Activated T-cell treated with anti-CD3 and anti-CD28 coated beads, Interleukin-2, amount 50 U/mL, for 72 hours (primary cell): ENCODE results near the gene KHK. TPM values are rescaled to one million over a fixed set of nuclear protein-coding genes. Genes with fewer than 3 reads are reported as not detected.

Experiments used
- ATAC-seq, 2 donors: fragments of 150-1000 bp; cut with Tn5 transposase; replicated peaks in 1 of 2; 2 replicates each; pipeline ENCODE4 v1.10.0; 2021; ENCODE audit warnings: moderate library complexity in 2 of 2, mild to moderate bottlenecking in 1 of 2
- DNase-seq, 2 donors: peaks; one replicate each; pipeline ENCODE4 v3.0.0; 2021 to 2022; ENCODE audit warnings: mixed read lengths in 1 of 2
- H3K27ac Mint-ChIP-seq: one replicate; pipeline ENCODE4 v1.8.0; 2022; ENCODE audit warnings: mild to moderate bottlenecking, moderate library complexity, mixed read lengths
- H3K27me3 Mint-ChIP-seq: one replicate; pipeline ENCODE4 v1.8.0; 2022; ENCODE audit warnings: low read depth, mixed read lengths
- H3K36me3 Mint-ChIP-seq, 2 donors: one replicate each; pipeline ENCODE4 v1.8.0; 2022; ENCODE audit warnings: mixed read lengths in 2 of 2, mild to moderate bottlenecking in 1 of 2; ENCODE audit not compliant: insufficient read depth in 2 of 2
- H3K4me1 Mint-ChIP-seq: one replicate; pipeline ENCODE4 v1.8.0; 2022; ENCODE audit warnings: low read depth, mixed read lengths
- H3K4me3 Mint-ChIP-seq, 2 donors: one replicate each; pipeline ENCODE4 v1.8.0; 2022; ENCODE audit warnings: mild to moderate bottlenecking in 2 of 2, mixed read lengths in 2 of 2, moderate library complexity in 2 of 2
- H3K9me3 Mint-ChIP-seq, 2 donors: one replicate each; pipeline ENCODE4 v1.8.0; 2022; ENCODE audit warnings: mixed read lengths in 2 of 2
- total RNA-seq, 2 donors: library from RNA; stranded (reverse); gene quantifications; one replicate each; pipeline ENCODE4 v1.2.3, GENCODE V29; 2022

KHK gene
- total RNA-seq, 2 donors from 2014 or later = 11.9 to 12.9 TPM

DNA sequence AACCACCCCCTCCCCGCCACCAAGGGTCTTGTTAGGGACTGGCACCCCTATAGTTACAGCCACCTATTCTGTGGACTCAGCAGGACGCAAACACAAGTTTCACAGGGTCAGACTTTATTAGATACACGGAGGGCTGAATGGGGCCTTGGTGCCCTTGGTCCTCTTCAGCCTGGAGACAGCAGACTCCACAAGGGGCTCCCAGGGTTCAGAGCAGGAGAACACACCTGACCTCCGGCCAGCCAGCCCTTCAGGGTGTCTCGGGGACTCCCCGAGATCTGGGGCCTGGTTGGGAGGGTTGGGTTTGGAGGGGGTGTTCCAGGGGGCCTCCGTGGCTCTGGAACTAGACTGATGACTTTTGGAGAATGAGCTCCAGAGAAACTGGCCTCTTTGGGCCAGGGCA lies 50.2 kb downstream of the KHK start:
- peaks cover 20% of the 10 kb centered on the region for H3K4me1 Mint-ChIP-seq
- no peak overlapping the region for H3K4me3 Mint-ChIP-seq
- ATAC-seq = no peak
- no peaks in the 10 kb centered on the region for H3K9me3 Mint-ChIP-seq
- no peak for DNase-seq
- peaks cover 2 to 5% of the 10 kb centered on the region in 2 donors for H3K36me3 Mint-ChIP-seq
- H3K27me3 Mint-ChIP-seq = no peaks in the 10 kb centered on the region
- no peak overlapping the region for H3K27ac Mint-ChIP-seq

DNA sequence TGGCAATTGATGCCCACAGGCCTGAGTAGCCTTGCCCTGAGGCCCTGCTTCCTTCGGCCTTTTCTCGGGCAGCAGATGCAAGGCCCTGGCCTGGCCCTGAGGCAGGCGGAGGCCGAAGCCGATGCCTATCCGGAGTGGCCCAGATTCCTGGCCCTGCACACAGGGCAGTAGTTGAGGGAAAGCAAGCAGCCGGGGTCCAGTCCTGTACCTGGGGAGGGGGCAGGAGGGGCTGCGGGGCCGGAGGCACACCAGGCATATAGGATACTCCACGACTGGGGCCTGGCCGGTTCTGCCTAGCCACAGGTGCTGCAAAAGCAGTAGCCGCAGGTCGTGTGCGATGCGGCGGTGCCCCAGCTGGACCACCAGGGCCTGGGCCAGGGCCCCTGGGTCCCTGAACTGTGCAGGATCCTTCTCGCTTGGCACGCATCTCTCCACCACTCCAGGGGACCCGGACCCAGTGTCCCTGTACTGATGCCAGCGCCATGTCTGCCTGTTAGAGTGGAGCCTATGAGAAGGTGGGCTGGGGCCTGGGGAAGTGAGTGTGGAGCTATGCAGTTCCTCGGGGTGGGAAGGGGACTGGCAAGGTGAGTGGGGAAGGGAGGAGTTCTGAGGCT lies 50.9 kb downstream of the KHK start:
- Mint-ChIP-seq H3K4me3 (no peak overlapping the region), H3K4me1 (peaks cover 20% of the 10 kb centered on the region), H3K27ac (no peak overlapping the region), H3K27me3 (no peaks in the 10 kb centered on the region), H3K36me3 (peaks cover 2 to 4% of the 10 kb centered on the region in 2 donors), H3K9me3 (no peaks in the 10 kb centered on the region)
- no peak for ATAC-seq
- no peak for DNase-seq

DNA sequence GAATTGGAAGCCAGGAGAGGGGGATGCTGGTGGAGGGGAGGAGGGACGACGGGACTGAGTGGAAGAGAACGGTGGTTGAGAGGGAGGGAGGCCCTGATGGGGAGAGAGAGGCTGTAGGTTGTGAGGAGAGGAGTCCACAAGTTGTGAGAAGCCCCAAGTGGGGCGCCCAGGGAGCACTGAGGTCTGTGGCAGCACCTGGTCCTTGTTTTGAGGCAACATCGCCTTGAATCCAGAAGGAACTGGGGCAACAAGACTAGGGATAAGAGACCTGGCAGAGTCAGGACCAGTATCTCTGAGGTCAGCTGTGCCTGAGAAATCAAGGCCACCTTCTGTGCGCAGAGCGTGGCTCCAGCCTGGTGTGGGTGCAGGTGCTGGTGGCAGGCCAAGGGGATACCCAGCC lies 51.5 kb downstream of the KHK start:
- Mint-ChIP-seq H3K4me3 (no peak overlapping the region), H3K4me1 (peaks cover 14% of the 10 kb centered on the region)

DNA sequence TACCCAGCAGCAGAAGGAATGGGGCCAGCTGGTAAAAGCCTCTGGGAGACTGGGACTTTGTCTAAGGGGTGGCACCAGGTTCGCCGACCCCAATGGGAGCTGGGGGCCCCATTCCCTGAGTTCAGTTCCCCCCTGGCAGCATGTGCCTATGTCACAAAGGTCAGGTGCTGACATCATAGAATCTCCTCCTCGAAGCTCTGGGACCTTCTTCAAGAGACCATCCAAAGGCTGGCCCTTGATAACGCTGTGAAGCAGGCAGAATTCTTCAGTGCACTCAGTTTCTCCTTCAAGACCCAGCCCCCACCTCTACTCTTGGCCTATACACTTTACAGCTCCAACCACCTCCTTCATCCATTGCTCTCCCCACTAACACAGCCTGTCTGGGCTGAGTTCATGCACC lies 52.7 kb downstream of the KHK start, which contains the start of gene PRR30:
TSS of gene PRR30 (minus strand) at position 101 of the 400 bp plus-strand sequence. CDS start 1,081 bp downstream, outside the sequence.
- H3K4me3 Mint-ChIP-seq = no peak within 1 kb of the TSS
- H3K27ac Mint-ChIP-seq = no peak within 1 kb of the TSS
- peaks cover 8% of the 10 kb centered on the region for H3K4me1 Mint-ChIP-seq
- peaks cover 0 to 6% of the 10 kb centered on the region in 2 donors for H3K9me3 Mint-ChIP-seq
- H3K27me3 Mint-ChIP-seq = peaks cover 13% of the 10 kb centered on the region
- no peak for ATAC-seq
- no peak for DNase-seq
- peaks cover 0 to 2% of the 10 kb centered on the region in 2 donors for H3K36me3 Mint-ChIP-seq

More for the DNA sequence above, 51.5 kb downstream of the KHK start:
- H3K27me3 Mint-ChIP-seq = peaks cover 3% of the 10 kb centered on the region
- peaks cover 0 to 1% of the 10 kb centered on the region in 2 donors for H3K9me3 Mint-ChIP-seq
- no peak overlapping the region for H3K27ac Mint-ChIP-seq
- ATAC-seq (no peak), DNase-seq (no peak)
- peaks cover 2% of the 10 kb centered on the region in 2 donors for H3K36me3 Mint-ChIP-seq

DNA sequence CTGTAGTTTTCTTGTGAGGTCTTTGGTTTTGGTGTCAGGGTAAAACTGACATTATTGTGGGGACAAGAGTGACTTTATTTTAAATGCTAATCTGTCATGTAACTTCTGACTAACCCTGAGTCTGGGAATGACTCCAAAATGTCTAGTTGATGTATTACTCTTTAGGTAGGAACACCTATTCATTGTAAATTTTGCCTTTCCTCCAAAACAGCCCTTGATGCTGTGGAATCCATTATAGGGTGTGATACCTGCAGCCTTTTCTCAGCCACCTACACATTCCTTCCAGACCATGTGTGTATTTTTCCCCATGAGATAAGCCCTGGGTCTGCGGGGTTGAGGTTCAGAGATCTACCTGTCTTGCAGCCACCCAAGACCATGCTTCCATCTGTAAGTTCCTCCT lies 56.7 kb downstream of the KHK start:
- Mint-ChIP-seq H3K9me3 (peaks cover 0 to 6% of the 10 kb centered on the region in 2 donors), H3K36me3 (no peaks in the 10 kb centered on the region), H3K27me3 (peaks cover 20% of the 10 kb centered on the region), H3K4me1 (no peaks in the 10 kb centered on the region), H3K27ac (no peak overlapping the region), H3K4me3 (no peak overlapping the region)
- DNase-seq = no peak
- ATAC-seq = no peak

DNA sequence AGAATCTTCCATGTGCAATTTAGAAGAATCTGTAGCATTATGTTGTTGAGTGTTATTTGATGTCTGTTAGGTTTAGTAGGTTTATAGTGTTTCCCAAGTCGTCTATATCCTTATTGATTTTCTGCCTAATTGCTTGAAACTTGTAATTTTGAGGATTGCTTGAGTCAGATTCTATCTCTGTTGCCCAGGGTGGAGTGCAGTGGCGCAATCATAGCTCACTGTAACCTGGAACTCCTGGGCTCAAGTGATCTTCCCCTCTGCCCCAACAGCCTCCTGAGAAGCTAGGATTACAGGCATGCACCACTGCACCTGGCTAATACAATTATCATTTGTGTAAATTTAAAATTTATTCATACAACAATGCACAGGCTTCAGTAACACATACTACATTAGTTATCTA lies 59.1 kb downstream of the KHK start:
- no peaks in the 10 kb centered on the region for H3K36me3 Mint-ChIP-seq
- DNase-seq = no peak
- H3K4me3 Mint-ChIP-seq = no peak overlapping the region
- no peaks in the 10 kb centered on the region for H3K4me1 Mint-ChIP-seq
- H3K27me3 Mint-ChIP-seq = peaks cover 23% of the 10 kb centered on the region
- no peak for ATAC-seq
- peaks cover 0 to 6% of the 10 kb centered on the region in 2 donors for H3K9me3 Mint-ChIP-seq
- H3K27ac Mint-ChIP-seq = no peak overlapping the region

DNA sequence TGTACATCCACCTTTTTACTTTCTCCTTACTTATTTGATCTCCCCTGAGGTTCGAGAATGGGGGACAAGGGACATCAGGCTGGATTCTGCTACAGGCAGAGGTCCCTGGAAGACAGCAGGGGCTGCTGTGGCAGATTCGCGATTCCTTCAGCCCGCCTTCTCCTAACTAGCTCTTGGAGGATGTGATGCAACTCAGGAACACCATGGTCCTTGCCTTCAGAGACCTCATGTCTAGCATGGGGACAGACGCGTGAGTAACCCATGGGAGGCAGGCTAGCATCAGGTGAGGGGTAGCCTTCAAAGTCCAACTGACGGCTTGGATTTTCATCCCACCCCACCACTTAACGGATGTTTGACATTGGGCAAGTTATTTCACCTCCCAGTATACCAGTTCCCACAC lies 61.4 kb downstream of the KHK start:
- no peak for ATAC-seq
- Mint-ChIP-seq H3K27ac (no peak overlapping the region), H3K27me3 (peaks cover 22% of the 10 kb centered on the region), H3K4me3 (no peak overlapping the region), H3K36me3 (no peaks in the 10 kb centered on the region), H3K9me3 (peaks cover 0 to 6% of the 10 kb centered on the region in 2 donors), H3K4me1 (no peaks in the 10 kb centered on the region)
- DNase-seq = no peak

DNA sequence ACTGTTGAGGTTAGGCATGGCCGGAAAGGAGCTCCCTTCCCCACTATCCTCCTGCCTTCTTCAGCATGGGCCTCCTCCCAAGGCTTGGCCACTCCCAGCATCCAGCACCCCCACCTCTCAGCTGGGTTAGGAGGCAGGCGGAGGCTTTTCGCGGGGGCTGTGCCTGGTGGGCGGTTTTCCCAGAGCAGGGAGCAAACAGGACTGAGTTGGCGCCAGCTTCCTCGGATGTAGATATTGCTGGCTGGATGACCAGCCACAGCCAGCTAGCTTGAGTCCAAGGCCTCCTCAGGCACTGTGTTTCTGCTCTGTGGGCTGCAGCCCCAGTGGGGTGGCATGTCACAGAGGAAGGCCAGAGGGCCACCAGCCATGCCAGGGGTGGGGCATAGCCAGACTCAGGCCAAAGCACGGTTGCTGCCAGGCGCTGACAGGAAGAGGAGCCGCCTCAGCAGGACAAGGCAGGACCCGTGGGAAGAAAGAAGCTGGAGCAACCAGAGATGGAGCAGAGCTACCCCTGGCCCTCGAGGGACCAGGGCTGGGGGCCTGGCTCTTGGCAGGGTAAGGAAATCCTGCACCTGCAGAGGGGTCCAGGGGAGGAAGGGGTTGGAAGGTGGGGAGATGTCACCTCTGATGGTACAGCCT lies 62.3 kb downstream of the KHK start, which contains the start of gene TCF23:
TSS of gene TCF23 (plus strand) at position 204 of the 639 bp plus-strand sequence. CDS start at position 334, 130 bp downstream.
- no peak within 1 kb of the TSS for H3K4me3 Mint-ChIP-seq
- no peaks in the 10 kb centered on the region for H3K36me3 Mint-ChIP-seq
- no peak within 1 kb of the TSS for H3K27ac Mint-ChIP-seq
- ATAC-seq (no peak), DNase-seq (no peak)
- peaks cover 15% of the 10 kb centered on the region for H3K27me3 Mint-ChIP-seq
- no peaks in the 10 kb centered on the region for H3K4me1 Mint-ChIP-seq
- H3K9me3 Mint-ChIP-seq = no peaks in the 10 kb centered on the region

DNA sequence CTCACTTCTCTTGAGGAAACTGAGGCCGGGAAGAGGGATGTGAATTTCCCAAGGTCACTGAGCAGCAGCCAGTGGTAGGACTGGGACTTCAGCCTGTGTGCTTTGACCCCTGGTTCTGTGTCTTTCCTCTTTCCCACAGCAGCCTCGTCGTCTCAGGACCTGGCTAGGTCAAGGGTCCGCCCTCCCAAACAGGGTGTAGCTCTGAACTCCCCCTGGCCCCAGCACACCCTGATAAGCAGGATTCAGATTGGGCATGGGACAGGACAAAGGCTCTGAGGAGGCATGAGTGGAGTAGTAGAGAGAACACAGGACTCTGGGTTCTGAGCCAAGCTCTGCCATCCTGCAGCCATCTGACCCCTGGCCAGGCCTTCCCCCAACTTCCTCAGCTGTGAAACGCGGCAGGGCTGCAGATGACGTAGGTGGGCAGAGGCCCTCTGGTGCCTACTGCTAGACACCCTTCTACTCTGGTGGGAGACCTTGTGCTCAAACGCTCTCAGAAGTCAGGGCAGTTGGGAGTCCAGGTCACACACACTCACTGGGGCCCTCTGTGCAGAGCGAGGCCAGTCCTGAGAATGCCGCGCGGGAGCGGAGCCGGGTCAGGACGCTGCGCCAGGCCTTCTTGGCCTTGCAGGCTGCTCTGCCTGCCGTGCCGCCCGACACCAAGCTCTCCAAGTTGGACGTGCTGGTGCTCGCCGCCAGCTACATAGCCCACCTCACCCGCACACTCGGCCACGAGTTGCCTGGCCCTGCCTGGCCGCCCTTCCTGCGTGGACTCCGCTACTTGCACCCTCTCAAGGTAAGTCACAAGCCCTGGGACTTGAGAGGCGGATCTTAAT lies 63.2 kb downstream of the KHK start:
- Mint-ChIP-seq H3K4me1 (no peaks in the 10 kb centered on the region), H3K27ac (no peak overlapping the region), H3K36me3 (no peaks in the 10 kb centered on the region), H3K4me3 (no peak overlapping the region), H3K27me3 (peaks cover 6% of the 10 kb centered on the region), H3K9me3 (no peaks in the 10 kb centered on the region)
- ATAC-seq = no peak
- DNase-seq = no peak

Other genes with a start within 250 kb of the KHK start
- not detected for gene DPYSL5, start 238.6 kb upstream of the KHK start, total RNA-seq
- gene MAPRE3, start 116.1 kb upstream of the KHK start, total RNA-seq = 1 to 10 TPM; 4.8 to 5.3 TPM
- gene TMEM214, start 53.8 kb upstream of the KHK start, total RNA-seq = 10 to 100 TPM; 50.5 to 53.6 TPM
- 10 to 100 TPM; 12.1 to 16.1 TPM for gene AGBL5, start 35.1 kb upstream of the KHK start, total RNA-seq
- gene OST4, start 15.1 kb upstream of the KHK start, total RNA-seq = 100 to 1,000 TPM; 238 to 260 TPM
- 1 to 10 TPM in 1 of 2 donors, under 1 TPM in 1; 0.36 to 1.0 TPM for gene EMILIN1, start 8.2 kb upstream of the KHK start, total RNA-seq
- gene CGREF1, start 32.4 kb downstream of the KHK start, total RNA-seq = 1 to 10 TPM in 1 of 2 donors, under 1 TPM in 1; 0.81 to 2.4 TPM
- under 1 TPM; 0.34 to 0.72 TPM for gene ABHD1, start 37.0 kb downstream of the KHK start, total RNA-seq
- 10 to 100 TPM; 35.5 to 41.1 TPM for gene PREB, start 47.9 kb downstream of the KHK start, total RNA-seq
- not detected for gene PRR30, start 52.6 kb downstream of the KHK start, total RNA-seq
- gene TCF23, start 62.2 kb downstream of the KHK start, total RNA-seq = not detected
- 10 to 100 TPM; 80.5 to 87.3 TPM for gene ATRAID, start 125.3 kb downstream of the KHK start, total RNA-seq
- 10 to 100 TPM; 38.8 to 39.2 TPM for gene SLC5A6, start 125.5 kb downstream of the KHK start, total RNA-seq
- 10 to 100 TPM; 53.6 to 64.5 TPM for gene CAD, start 130.6 kb downstream of the KHK start, total RNA-seq
- 1 to 10 TPM; 1.5 to 2.3 TPM for gene SLC30A3, start 176.3 kb downstream of the KHK start, total RNA-seq
- under 1 TPM in 1 of 2 donors, not detected in 1; 0.31 TPM for gene DNAJC5G, start 188.7 kb downstream of the KHK start, total RNA-seq
- under 1 TPM in 1 of 2 donors, not detected in 1; 0.36 TPM for gene TRIM54, start 195.7 kb downstream of the KHK start, total RNA-seq
- gene UCN, start 221.7 kb downstream of the KHK start, total RNA-seq = 1 to 10 TPM; 4.9 to 7.6 TPM
- 10 to 100 TPM; 73.2 to 93.0 TPM for gene MPV17, start 236.3 kb downstream of the KHK start, total RNA-seq